ENCODE measurements around the gene ECHDC3.

GRCh38 chr10:11712744-11713143 is 29.4 kb upstream of the ECHDC3 start:
- no peak for TF ChIP-seq CTCF (IDR thresholded peaks at IDR 0.05; ENCODE audit: low read length)
- no peak for TF ChIP-seq EZH2 (IDR thresholded peaks at IDR 0.05; ENCODE audit: borderline replicate concordance, low read length)

Data from OCI-LY1 (cell line).